Left kidney (tissue), 2 donors: ENCODE measurements around the gene SPECC1L. TPM values are rescaled to one million over a fixed set of nuclear protein-coding genes. Genes with fewer than 3 reads are reported as not detected.

Experiments
- DNase-seq: peaks from one replicate; pipeline ENCODE4 v3.0.0-alpha.2; 2013
- polyA plus RNA-seq: library from polyadenylated mRNA; unstranded; fragments of 120-200 nt; gene quantifications from one replicate; pipeline ENCODE4 v1.2.1, GENCODE V29; 2013; ENCODE audit not compliant: insufficient read length

The SPECC1L gene
- polyA plus RNA-seq, 1 donor = 54.1 TPM

GRCh38 chr22:24428751-24429410 is 158.2 kb downstream of the SPECC1L start:
- DNase-seq = no peak

DNA sequence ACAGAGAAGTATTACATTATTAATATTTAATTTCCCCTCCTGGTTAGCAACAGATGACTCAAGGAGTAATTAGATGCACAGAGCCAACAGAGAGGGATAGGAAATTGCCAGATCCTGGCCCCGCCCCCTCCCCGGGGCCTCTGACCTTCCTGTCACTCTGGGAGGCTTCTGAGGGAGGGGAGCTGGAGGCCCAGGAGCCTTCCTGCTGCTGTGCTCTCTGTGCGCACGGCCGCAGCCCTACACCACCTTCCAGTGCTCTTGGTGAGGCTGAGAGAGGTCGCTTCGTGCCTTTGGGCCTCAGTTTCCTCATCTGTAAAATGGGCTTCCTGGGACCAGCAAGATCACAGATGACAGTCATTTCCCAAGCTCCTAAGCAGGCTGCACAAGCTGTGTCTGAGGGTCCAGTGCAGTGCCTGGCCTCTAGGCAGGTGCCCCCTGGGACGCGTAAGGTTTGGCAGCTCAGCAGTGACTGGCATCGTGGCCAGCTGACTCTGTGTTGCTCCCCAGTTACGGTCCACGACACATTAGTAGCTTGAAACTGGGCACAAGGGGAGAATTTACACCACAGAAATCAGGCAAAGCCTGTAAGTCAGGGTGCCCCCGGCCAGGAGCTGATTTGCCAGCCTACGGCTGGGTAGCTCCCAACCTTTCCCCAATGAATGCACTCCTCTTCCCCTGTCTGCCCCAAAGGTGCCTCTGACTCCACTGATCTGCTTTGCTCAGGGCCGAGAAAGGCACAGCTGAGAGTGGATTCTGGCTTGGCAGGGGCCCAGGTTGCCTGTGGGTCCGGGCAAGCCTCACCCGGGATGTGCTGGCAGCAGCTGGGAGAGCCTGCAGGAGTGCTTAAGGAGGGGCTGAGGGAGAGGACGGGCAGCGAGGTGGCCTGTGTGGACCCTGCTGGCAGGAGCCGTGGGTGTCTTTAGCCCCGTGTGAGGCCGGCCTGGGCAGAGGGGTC is 159.1 kb downstream of the SPECC1L start:
- DNase-seq = no peak

DNA sequence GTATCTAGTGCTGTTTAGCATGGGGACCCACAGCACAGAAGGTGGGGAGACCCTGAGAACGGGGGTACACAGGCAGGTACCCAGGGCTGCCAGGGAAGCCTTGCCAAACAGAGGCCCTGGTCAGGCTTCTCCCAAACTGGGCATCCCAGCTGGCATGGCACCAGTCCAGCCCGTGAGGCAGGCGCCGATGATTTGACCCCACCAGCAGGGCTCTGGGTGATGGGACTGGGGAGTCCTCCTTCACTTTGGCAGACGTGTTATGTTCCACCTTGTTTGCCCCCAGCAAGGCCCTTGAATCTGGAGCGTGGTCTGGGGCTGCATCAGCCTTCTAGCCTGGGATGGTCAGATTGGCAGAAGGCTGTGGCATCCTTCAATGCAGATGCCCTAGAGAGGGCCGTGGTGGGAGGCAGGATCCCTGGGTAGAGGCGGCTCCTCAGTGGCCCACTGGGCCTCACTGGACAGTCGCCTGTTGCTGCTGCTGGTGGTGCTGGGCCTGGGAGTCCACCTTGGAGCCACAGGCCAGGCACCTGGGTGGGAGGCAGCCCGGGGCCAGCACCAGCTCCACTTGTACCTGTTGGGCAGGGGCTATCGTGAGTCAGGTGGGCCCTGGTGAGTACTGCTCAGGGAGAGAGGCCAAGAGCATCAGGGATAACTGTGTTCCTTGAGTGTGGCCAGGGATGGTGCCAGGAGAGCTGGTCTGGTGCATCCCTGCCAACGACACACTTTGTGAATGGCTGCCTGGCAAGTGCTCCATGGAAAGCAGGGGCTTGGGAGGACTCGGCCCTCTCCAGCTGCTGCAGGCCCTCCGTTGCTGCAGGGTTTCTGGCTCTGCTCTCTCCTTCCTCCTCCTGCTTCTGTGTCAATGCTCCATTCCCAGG is 160.0 kb downstream of the SPECC1L start:
- DNase-seq = no peak

- DNase-seq = no peak
These were observed 160.8 kb downstream of the SPECC1L start for GRCh38 chr22:24431309-24432034.

GRCh38 chr22:24432059-24432853 is 161.6 kb downstream of the SPECC1L start:
- DNase-seq = no peak

- DNase-seq = no peak
These were observed 162.6 kb downstream of the SPECC1L start for GRCh38 chr22:24433001-24433827.

DNA sequence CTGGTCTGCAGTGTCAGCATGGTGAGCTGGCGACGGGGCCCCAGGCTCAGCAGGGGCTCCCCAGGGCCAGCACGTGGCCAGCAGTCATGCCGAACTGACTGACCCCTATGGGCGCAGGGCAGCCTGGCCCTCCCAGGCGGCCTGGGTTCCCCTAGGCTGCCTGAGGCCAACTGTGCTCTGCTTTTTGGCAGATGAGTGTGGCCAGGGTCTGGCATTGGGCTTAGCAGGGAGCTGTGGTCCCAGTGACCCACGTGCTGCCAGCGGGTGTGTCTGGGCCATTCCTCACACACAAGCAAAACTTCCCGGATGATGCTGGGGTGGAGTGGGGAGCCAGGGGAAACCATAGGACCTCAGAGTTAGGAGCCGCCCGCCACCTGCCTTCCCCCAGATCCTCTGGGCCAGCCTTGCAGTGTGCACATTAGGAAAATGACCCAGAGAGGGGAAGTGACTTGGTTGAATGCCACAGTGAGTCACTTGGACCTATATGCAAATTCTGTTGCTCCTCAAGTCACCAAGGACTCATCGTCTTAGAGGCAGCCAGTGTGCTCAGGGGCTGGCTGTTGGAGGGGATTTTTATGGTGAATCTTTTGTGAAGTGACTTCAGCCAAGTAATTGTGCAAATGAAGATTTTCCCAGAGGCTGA is 163.3 kb downstream of the SPECC1L start:
- DNase-seq = no peak

- no peak for DNase-seq
These were observed 164.1 kb downstream of the SPECC1L start for GRCh38 chr22:24434471-24435322.

DNA sequence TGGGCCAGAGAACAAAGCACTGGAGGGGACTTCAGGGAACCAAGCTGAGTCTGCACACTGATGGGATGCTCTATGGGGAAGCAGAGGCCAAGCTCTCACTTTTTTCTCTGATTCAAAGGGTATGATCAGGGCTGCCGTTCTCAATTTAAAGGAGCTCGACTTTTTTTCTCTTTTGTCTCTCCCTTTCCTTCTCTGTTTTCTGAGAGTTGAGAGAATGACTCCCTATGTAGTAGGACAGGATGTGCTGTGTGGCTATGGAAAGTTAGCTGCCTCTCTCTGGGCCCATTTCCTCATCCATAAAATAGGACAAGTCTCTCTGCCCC is 164.7 kb downstream of the SPECC1L start:
- no peak for DNase-seq

- no peak for DNase-seq
These were observed 165.3 kb downstream of the SPECC1L start for GRCh38 chr22:24435861-24436371.

- DNase-seq = no peak
These were observed 165.9 kb downstream of the SPECC1L start for GRCh38 chr22:24436553-24436952.

- DNase-seq = no peak
These were observed 166.5 kb downstream of the SPECC1L start for GRCh38 chr22:24437091-24437490.

GRCh38 chr22:24437741-24438328 is 167.2 kb downstream of the SPECC1L start:
- no peak for DNase-seq

DNA sequence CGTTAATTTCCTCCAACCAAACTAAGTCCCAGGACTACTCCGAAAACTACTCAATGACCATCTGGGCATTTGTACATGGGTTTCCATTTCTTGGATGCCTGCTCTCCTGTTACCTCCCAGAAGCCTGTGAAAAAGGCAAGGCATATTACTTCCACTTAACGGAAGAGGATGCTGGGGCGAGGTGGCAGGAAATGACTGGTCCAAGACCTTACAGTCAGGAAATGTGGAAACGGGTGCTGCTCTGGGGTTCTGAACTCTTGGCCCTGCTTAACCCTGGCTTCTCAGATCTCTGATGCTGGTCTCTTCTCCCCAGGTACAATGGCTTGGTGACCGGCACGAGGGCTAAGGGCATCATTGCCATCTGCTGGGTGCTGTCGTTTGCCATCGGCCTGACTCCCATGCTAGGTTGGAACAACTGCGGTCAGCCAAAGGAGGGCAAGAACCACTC is 169.7 kb downstream of the SPECC1L start:
- DNase-seq = no peak

- no peak for DNase-seq
These were observed 170.2 kb downstream of the SPECC1L start for GRCh38 chr22:24440718-24441405.

DNA sequence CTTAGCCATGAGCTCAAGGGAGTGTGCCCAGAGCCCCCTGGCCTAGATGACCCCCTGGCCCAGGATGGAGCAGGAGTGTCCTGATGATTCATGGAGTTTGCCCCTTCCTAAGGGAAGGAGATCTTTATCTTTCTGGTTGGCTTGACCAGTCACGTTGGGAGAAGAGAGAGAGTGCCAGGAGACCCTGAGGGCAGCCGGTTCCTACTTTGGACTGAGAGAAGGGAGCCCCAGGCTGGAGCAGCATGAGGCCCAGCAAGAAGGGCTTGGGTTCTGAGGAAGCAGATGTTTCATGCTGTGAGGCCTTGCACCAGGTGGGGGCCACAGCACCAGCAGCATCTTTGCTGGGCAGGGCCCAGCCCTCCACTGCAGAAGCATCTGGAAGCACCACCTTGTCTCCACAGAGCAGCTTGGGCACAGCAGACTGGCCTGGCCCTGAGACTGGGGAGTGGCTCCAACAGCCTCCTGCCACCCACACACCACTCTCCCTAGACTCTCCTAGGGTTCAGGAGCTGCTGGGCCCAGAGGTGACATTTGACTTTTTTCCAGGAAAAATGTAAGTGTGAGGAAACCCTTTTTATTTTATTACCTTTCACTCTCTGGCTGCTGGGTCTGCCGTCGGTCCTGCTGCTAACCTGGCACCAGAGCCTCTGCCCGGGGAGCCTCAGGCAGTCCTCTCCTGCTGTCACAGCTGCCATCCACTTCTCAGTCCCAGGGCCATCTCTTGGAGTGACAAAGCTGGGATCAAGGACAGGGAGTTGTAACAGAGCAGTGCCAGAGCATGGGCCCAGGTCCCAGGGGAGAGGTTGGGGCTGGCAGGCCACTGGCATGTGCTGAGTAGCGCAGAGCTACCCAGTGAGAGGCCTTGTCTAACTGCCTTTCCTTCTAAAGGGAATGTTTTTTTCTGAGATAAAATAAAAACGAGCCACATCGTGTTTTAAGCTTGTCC is 171.0 kb downstream of the SPECC1L start:
- DNase-seq = no peak
